Large intestine (tissue), 3 donors: ENCODE results near the gene MOB3B. TPM values are rescaled to one million over a fixed set of nuclear protein-coding genes. Genes with fewer than 3 reads are reported as not detected.

Source experiments
- DNase-seq, 2 donors: peaks; one replicate each; pipeline versions ENCODE4 v3.0.0 to v3.0.0-alpha.2; 2013
- H3K27ac ChIP-seq: one replicate; pipeline ENCODE4 v1.5.1; 2013; ENCODE audit warnings: low read length
- H3K27me3 ChIP-seq: 2 replicates; pipeline ENCODE4 v1.6.1; 2013; ENCODE audit warnings: low read length; ENCODE audit not compliant: control insufficient read depth, insufficient read depth
- H3K36me3 ChIP-seq: 2 replicates; pipeline ENCODE4 v1.6.1; 2013; ENCODE audit warnings: low read length; ENCODE audit not compliant: control insufficient read depth, insufficient read depth
- H3K4me1 ChIP-seq: one replicate; pipeline ENCODE4 v1.6.1; 2013; ENCODE audit warnings: low read length; ENCODE audit not compliant: control insufficient read depth, insufficient read depth
- H3K4me3 ChIP-seq: one replicate; pipeline ENCODE4 v1.5.1; 2013; ENCODE audit warnings: low read length
- H3K9me3 ChIP-seq: one replicate; pipeline ENCODE4 v1.6.1; 2013; ENCODE audit warnings: mild to moderate bottlenecking, low read depth, low read length, moderate library complexity; ENCODE audit not compliant: control insufficient read depth
- WGBS: methylation state at CpG from one replicate; pipeline ENCODE4 v1.1.5; 2013; ENCODE audit warnings: low lambda C conversion rate; ENCODE audit not compliant: insufficient coverage; 5-methylcytosine and 5-hydroxymethylcytosine counted together
- polyA plus RNA-seq: library from polyadenylated mRNA; unstranded; fragments of 120-200 nt; gene quantifications from one replicate; pipeline ENCODE4 v1.2.1, GENCODE V29; 2013

MOB3B gene
- polyA plus RNA-seq, 1 donor = 34.7 TPM

DNA sequence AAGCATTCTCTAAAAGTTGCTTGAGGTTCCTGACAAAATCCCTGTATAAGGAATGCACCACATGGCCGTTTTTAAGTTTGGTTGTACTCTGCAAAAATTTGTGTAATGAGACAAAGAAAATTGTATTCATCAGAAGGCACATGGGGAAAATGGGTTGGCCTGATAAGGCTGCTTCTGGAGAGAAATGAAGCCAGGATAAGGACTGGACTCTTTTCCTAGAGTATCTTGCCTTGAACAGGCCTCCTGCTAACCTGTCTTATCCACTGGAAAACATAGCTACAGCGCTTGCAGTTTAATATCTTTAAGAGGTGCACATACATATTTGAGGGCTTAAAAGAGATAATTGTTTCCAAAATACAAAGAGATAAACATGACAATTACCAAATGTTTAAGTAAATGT is 46.9 kb downstream of the MOB3B start:
- H3K27me3 ChIP-seq = no peaks in the 10 kb centered on the region
- no peak overlapping the region for H3K4me3 ChIP-seq
- H3K9me3 ChIP-seq = peaks cover 11% of the 10 kb centered on the region
- 100% methylated on average over 1 of the region's 2 CpGs for WGBS
- peaks cover 5% of the 10 kb centered on the region for H3K4me1 ChIP-seq
- peaks cover 6% of the 10 kb centered on the region for H3K36me3 ChIP-seq
- no peak overlapping the region for H3K27ac ChIP-seq
- no peak for DNase-seq

DNA sequence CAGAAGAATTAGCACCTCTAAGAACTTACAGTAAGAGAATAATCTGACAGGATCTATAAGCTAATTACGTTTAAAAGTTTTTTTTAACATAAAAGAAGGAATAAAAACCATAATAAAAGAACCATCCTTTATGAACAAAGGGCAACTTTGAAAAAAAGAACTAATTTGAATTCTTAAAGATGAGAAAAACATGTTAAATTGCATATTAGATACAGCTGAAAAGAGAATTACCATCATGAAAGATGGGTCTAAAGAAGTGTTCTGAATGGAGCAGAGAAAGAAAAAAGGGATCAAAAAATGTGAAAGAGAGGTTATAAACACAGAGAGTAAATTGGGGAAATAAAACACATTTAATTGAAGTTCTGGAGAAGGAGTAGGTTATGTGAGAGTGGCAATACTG is 51.3 kb downstream of the MOB3B start:
- DNase-seq = no peak
- WGBS = 100% methylated on average over 1 of the region's 1 CpG
- Histone ChIP-seq H3K27ac (no peak overlapping the region), H3K4me1 (peaks cover 10% of the 10 kb centered on the region), H3K9me3 (peaks cover 11% of the 10 kb centered on the region), H3K4me3 (no peak overlapping the region), H3K27me3 (no peaks in the 10 kb centered on the region), H3K36me3 (no peaks in the 10 kb centered on the region)

DNA sequence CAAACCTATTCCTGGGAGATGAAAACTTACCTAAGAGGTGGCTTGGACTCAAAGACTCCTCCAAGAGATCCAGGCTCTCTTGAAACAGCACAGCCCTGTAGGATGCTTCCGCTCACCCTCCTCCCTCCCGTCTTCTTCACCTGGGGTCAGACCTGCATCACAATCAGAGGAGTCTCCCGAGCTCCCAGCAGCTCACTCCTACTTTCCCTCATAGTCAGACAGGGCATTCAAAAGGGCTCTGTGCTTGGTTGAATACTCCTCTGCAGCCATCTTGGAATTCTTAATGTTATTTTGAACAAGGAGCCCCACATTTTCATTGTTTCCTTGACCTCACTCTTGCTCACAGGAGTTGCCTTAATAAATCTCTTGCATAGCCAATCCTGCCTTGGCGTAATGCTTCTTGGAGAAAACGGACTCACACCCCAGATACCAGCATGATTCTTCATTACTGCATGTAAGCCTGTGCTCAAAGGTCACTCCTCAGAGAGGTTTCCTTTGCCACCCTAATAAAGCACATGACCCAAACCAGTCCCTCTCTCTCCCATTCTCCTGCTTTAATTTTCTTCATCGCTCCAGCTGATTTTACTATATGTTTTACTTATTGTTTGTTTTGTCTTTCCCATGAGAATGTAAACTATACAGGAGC is 52.6 kb downstream of the MOB3B start:
- DNase-seq = peak; percentile 70 to 85
- no peak overlapping the region for H3K4me3 ChIP-seq
- peak overlapping the region; percentile 70 for H3K27ac ChIP-seq
- no peaks in the 10 kb centered on the region for H3K27me3 ChIP-seq
- H3K9me3 ChIP-seq = peaks cover 11% of the 10 kb centered on the region
- no peaks in the 10 kb centered on the region for H3K36me3 ChIP-seq
- H3K4me1 ChIP-seq = peaks cover 19% of the 10 kb centered on the region
- WGBS = 75% methylated on average over 1 of the region's 6 CpGs

DNA sequence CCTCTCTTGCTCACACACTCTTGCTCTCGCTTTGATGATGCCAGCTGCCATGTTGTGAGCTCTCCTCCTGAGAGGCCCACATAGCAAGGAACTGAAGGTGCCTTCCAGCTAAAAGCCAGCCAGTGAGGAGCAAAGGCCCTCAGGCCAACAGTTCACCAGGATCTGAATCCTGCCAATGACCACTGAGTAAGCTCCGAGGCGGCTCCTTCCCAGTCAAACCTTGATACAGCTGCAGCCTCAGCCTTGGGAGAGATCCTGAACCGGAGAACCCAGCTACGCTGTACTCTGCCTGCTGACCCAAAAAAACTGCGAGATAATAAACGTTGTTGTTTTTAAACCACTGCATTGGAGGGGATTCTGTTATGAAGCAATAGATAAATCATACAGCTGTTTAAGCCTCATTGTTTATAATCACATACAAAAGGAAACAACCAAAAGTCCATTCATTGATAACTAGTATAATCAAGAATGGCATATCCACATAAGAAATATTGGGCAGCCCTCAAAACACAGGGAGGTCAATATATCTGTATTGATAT is 54.5 kb downstream of the MOB3B start:
- no peak overlapping the region for H3K27ac ChIP-seq
- H3K36me3 ChIP-seq = peaks cover 6% of the 10 kb centered on the region
- H3K9me3 ChIP-seq = peaks cover 11% of the 10 kb centered on the region
- no peaks in the 10 kb centered on the region for H3K27me3 ChIP-seq
- DNase-seq = no peak
- no CpG with 5 or more reads among the region's 7 CpGs for WGBS
- H3K4me3 ChIP-seq = no peak overlapping the region
- H3K4me1 ChIP-seq = peaks cover 21% of the 10 kb centered on the region

DNA sequence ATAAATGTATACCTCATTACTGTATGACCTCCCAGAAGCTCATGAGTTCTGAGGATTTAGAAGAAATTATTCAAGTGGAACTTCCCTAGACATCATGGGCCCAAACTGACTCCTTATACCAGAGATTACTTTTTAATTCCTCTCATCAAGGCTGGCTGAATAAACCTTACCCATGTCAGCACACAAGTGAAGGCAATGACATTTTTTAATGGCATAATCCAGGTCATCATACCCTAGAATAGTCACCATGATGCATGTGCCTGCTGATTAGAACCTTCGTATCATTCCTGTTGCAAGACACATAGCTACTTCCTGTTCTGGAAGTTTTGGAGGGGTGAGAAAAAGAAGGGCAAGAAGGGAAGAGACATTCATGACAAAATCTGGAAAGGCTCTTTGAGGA is 55.3 kb downstream of the MOB3B start:
- DNase-seq = no peak
- Histone ChIP-seq H3K27ac (no peak overlapping the region), H3K27me3 (no peaks in the 10 kb centered on the region), H3K4me1 (peaks cover 27% of the 10 kb centered on the region), H3K36me3 (peaks cover 6% of the 10 kb centered on the region), H3K4me3 (no peak overlapping the region), H3K9me3 (peaks cover 10% of the 10 kb centered on the region)
- 83% methylated on average over 1 of the region's 1 CpG for WGBS

DNA sequence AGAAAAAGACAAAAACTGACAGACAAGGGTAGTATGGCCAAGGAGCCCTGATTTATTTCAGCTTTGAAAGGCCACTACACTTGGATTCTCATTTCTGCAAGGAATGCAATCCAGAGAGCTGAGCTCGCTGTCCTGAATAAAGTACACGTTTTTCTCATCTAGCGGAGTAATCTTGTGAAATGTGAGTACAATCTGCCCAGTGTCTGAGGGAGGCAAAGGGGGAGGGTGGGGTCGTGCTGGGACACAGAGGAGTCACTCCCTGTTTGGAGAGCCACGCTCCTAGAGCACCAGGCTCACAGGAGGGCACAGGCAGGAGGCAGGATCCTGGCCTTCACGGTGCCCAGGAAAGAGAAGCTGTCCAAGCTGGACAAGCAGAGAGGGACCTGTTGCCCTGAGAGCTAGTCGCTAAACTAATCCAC is 56.5 kb downstream of the MOB3B start:
- peak; percentile 39 to 63 for DNase-seq
- peak overlapping the region; percentile 2 for H3K27ac ChIP-seq
- H3K4me1 ChIP-seq = peaks cover 29% of the 10 kb centered on the region
- H3K9me3 ChIP-seq = no peaks in the 10 kb centered on the region
- no peaks in the 10 kb centered on the region for H3K27me3 ChIP-seq
- WGBS = no CpG with 5 or more reads among the region's 7 CpGs
- no peak overlapping the region for H3K4me3 ChIP-seq
- H3K36me3 ChIP-seq = peaks cover 6% of the 10 kb centered on the region

DNA sequence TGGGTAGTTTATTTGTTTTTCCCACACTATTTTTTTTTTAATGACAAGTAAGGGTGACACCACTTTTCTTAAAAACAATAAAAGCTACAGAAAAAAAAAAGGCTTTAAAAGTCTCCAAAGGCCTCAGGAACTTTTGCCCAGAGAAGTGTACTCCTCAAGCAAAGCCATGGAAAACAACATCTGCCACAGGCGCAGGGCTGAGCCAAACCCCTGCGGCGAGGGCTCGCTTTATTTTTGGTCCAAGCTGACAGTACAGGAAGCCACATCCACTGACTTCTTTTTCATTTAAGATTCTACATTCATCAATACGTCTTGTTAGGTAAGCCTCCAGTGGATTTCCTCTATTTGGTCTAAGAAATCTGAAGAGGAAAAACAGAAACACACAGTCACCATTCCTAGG is 57.4 kb downstream of the MOB3B start:
- H3K27me3 ChIP-seq = no peaks in the 10 kb centered on the region
- WGBS = 67% methylated on average over 1 of the region's 5 CpGs
- peaks cover 29% of the 10 kb centered on the region for H3K4me1 ChIP-seq
- no peak for DNase-seq
- no peak overlapping the region for H3K4me3 ChIP-seq
- H3K9me3 ChIP-seq = no peaks in the 10 kb centered on the region
- peaks cover 6% of the 10 kb centered on the region for H3K36me3 ChIP-seq
- H3K27ac ChIP-seq = no peak overlapping the region

DNA sequence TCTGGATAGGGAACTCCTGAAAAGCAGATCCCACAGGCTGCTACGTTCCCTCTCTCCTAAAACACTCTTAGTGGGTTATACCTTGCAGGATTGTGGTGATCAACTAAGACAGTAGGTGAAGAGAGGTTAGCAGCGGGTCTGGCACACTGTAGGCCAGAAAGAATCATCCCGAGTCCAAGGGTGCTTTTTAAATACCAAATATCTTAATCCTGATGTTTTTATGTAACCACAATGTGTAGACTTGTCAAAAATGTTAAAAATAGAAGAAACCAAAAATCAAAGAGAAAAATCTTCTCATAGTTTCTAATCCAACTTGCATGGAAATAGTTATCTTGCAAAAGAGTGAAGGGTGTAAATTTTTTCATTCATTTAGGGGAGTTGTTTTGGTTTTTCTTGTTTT is 57.8 kb downstream of the MOB3B start:
- WGBS = no CpG with 5 or more reads among the region's 3 CpGs

DNA sequence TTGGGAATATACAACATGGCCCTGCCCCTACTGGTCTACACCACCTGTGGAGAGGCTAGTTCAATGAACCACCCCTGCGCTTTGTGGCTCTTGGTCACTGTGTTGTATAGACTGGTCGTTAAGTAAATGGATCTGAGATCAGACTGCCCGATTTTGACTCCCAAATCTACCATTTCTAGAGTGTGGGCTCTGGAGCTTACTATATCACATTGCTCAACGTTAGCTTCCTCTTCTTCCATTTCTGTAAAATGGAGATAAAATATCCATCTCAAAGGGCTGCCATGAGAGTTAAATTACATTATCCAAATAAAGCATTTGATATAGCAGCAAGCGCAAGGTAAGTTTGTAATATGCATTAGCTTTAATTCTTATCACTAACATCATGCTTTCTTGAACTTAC is 58.2 kb downstream of the MOB3B start:
- H3K27ac ChIP-seq = no peak overlapping the region
- H3K4me3 ChIP-seq = no peak overlapping the region
- peaks cover 22% of the 10 kb centered on the region for H3K4me1 ChIP-seq
- peaks cover 6% of the 10 kb centered on the region for H3K36me3 ChIP-seq
- DNase-seq = no peak
- H3K9me3 ChIP-seq = no peaks in the 10 kb centered on the region
- 100% methylated on average over 1 of the region's 5 CpGs for WGBS
- no peaks in the 10 kb centered on the region for H3K27me3 ChIP-seq

More for the DNA sequence above, 57.8 kb downstream of the MOB3B start:
- Histone ChIP-seq H3K4me3 (no peak overlapping the region), H3K27me3 (no peaks in the 10 kb centered on the region), H3K36me3 (peaks cover 6% of the 10 kb centered on the region), H3K4me1 (peaks cover 26% of the 10 kb centered on the region), H3K9me3 (no peaks in the 10 kb centered on the region), H3K27ac (no peak overlapping the region)
- no peak for DNase-seq

DNA sequence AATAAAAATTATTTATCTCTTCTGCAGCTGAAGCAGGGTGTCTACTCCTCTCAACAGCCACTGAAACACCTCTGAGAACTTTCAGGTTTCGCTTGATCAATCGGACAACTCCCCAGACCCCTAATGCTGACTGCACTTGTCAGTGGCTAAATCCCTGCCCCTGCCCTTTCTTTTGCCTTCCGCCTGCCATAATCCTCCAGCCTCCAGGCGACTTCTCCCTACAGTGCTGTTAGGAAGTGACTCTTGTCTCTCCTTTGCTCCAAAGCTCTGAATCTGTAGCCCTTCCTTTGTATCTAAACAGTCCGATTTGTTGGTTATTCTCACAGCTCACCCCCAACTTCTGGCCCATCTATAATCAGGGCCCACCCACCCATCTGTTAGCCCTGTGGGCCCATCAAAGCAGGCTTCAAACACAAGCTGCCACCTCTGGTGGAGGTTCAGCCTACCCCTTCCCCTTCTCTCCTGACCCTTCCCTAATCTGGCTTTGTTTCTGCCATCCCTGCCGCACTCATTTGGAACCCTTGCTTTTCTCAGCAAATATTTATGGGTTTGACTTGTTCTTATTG is 59.2 kb downstream of the MOB3B start:
- Histone ChIP-seq H3K4me1 (peaks cover 28% of the 10 kb centered on the region), H3K4me3 (no peak overlapping the region), H3K36me3 (peaks cover 6% of the 10 kb centered on the region), H3K9me3 (peaks cover 2% of the 10 kb centered on the region), H3K27me3 (no peaks in the 10 kb centered on the region), H3K27ac (no peak overlapping the region)
- 67% methylated on average over 1 of the region's 6 CpGs for WGBS
- no peak for DNase-seq

DNA sequence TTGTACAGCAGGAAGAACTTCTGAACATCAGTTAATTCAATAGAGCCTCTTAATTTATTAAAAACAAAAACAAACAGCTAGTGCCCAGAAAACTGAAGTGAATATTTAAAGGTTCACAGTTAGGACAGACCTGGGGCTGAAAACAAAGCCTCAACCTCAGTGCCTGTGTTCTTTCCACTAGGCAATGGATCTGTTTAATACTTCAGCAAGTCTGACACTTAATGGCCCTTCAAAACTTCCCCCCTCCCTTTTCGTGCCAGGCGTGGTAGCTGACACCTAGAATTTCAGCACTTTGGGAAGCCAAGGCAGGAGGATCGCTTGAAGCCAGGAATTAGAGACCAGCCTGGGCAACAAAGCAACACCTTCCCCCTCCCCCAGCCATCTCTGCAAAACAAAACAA is 60.1 kb downstream of the MOB3B start:
- Histone ChIP-seq H3K9me3 (peaks cover 2% of the 10 kb centered on the region), H3K36me3 (peaks cover 6% of the 10 kb centered on the region), H3K4me3 (no peak overlapping the region), H3K27me3 (no peaks in the 10 kb centered on the region), H3K4me1 (peaks cover 31% of the 10 kb centered on the region), H3K27ac (no peak overlapping the region)
- WGBS = no CpG with 5 or more reads among the region's 3 CpGs
- no peak for DNase-seq
